ENCODE data around the gene RERE.

DNA sequence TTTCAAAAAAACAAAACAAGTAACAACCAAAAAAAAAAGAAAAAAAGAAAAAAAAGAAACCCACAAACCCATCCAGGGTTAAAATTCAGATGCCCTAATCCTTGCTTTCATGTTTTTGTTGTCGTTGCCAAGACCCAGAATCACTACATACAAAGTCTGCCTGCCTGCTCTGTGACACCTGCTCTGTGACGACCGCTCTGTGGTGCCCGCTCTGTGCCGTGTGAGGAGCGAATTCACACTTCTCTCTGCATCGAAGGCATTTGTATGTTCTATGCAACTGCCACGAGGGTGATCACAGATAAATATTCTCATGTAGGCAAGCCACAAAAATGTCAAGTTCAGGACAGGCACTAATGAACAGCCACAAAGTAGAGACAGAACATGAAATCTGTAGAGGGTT is 321.0 kb downstream of the RERE start:
- TF ChIP-seq YY1 (IDR thresholded peaks at IDR 0.05; ENCODE audit: low read depth): no peak
- no peak for TF ChIP-seq NFIC (IDR thresholded peaks at IDR 0.05)

Data from Ishikawa (cell line).